GM23338 (cell line): ENCODE data around the gene PLXNB2. TPM values are rescaled to one million over a fixed set of nuclear protein-coding genes. Genes with fewer than 3 reads are reported as not detected.

Experiments
- ATAC-seq: fragments of 200-7000 bp; cut with Tn5 transposase; 3 replicates; pipeline ENCODE4 v1.9.1; 2020
- DNase-seq: peaks from one replicate; pipeline ENCODE4 v3.0.0-alpha.2; 2015; ENCODE audit warnings: low spot score
- H2AFZ ChIP-seq: fragments of 200-600 bp; sonication (generic); 2 replicates; pipeline ENCODE4 v1.8.0; 2016; ENCODE audit warnings: antibody characterized with exemption, mild to moderate bottlenecking, moderate library complexity
- H3F3A ChIP-seq: fragments of 200-600 bp; sonication (generic); replicated peaks from 2 replicates; pipeline ENCODE4 v1.8.0; 2017; ENCODE audit warnings: antibody characterized with exemption, mixed run types, low read depth
- H3K27ac ChIP-seq: fragments of 200-600 bp; sonication (generic); 2 replicates; pipeline ENCODE4 v1.6.1; 2016; ENCODE audit warnings: low read depth
- H3K27me3 ChIP-seq: fragments of 200-600 bp; sonication (generic); 2 replicates; pipeline ENCODE4 v1.8.0; 2016; ENCODE audit warnings: mild to moderate bottlenecking, mixed run types, moderate library complexity; ENCODE audit not compliant: insufficient read depth
- H3K36me3 ChIP-seq: fragments of 200-600 bp; sonication (generic); 2 replicates; pipeline ENCODE4 v1.8.0; 2016; ENCODE audit warnings: mild to moderate bottlenecking; ENCODE audit not compliant: insufficient read depth
- H3K4me1 ChIP-seq: fragments of 200-600 bp; sonication (generic); 2 replicates; pipeline ENCODE4 v1.8.0; 2016; ENCODE audit warnings: mild to moderate bottlenecking, moderate library complexity; ENCODE audit not compliant: insufficient read depth
- H3K4me2 ChIP-seq: fragments of 200-600 bp; sonication (generic); 2 replicates; pipeline ENCODE4 v1.7.1; 2017; ENCODE audit warnings: mixed run types
- H3K4me3 ChIP-seq: fragments of 200-600 bp; sonication (generic); 2 replicates; pipeline ENCODE4 v1.6.1; 2016; ENCODE audit warnings: mixed run types
- H3K79me2 ChIP-seq: fragments of 200-600 bp; sonication (generic); replicated peaks from 2 replicates; pipeline ENCODE4 v1.8.0; 2017; ENCODE audit warnings: mild to moderate bottlenecking; ENCODE audit not compliant: insufficient read depth
- H3K9me2 ChIP-seq: fragments of 200-600 bp; sonication (generic); 2 replicates; pipeline ENCODE4 v1.8.0; 2017; ENCODE audit not compliant: insufficient read depth
- H4K20me1 ChIP-seq: fragments of 200-600 bp; sonication (generic); replicated peaks from 2 replicates; pipeline ENCODE4 v1.8.0; 2017; ENCODE audit warnings: mild to moderate bottlenecking; ENCODE audit not compliant: insufficient read depth
- H3K27ac Mint-ChIP-seq: 2 replicates; pipeline ENCODE4 v1.8.0; 2020; ENCODE audit warnings: inconsistent platforms, mild to moderate bottlenecking, moderate library complexity, mixed read lengths
- H3K27me3 Mint-ChIP-seq: 3 replicates; pipeline ENCODE4 v1.8.0; 2022; ENCODE audit warnings: low read depth, mild to moderate bottlenecking, moderate library complexity, mixed read lengths, inconsistent platforms; ENCODE audit not compliant: insufficient read depth, poor library complexity
- H3K36me3 Mint-ChIP-seq: 3 replicates; pipeline ENCODE4 v1.8.0; 2021; ENCODE audit warnings: low read depth, mild to moderate bottlenecking, inconsistent platforms, moderate library complexity, mixed read lengths
- H3K4me1 Mint-ChIP-seq: 3 replicates; pipeline ENCODE4 v1.8.0; 2020; ENCODE audit warnings: mild to moderate bottlenecking, inconsistent platforms, mixed read lengths
- H3K4me3 Mint-ChIP-seq: 3 replicates; pipeline ENCODE4 v1.8.0; 2021; ENCODE audit warnings: moderate library complexity, mild to moderate bottlenecking, inconsistent platforms, mixed read lengths
- H3K9me3 Mint-ChIP-seq: 3 replicates; pipeline ENCODE4 v1.8.0; 2020; ENCODE audit warnings: moderate library complexity, mild to moderate bottlenecking, inconsistent platforms, mixed read lengths
- EZH2 ChIP-seq: fragments of 200-600 bp; sonication (generic); IDR thresholded peaks from one replicate; pipeline ENCODE4 v1.8.0; 2017; ENCODE audit warnings: antibody characterized with exemption, mild to moderate bottlenecking, low read depth; ENCODE audit not compliant: unreplicated experiment
- EZH2phosphoT487 ChIP-seq: fragments of 200-600 bp; sonication (generic); IDR thresholded peaks from one replicate; pipeline ENCODE4 v1.8.1; 2018; ENCODE audit warnings: antibody characterized with exemption; ENCODE audit not compliant: unreplicated experiment
- NANOG ChIP-seq: IDR thresholded peaks from 2 replicates; pipeline ENCODE4 v1.6.1; 2016; ENCODE audit warnings: antibody characterized with exemption, borderline replicate concordance
- ZNF331 ChIP-seq: fragments of 250-450 bp; sonication (Bioruptor Pico); IDR thresholded peaks from 2 replicates; pipeline ENCODE4 v1.5.0; 2020; ENCODE audit warnings: low read depth, mild to moderate bottlenecking, moderate library complexity
- polyA plus RNA-seq: library from polyadenylated mRNA; unstranded; fragments of >200 nt; fragmentation: Nextera tagmentation; extraction: Ambion mirVana; gene quantifications from 2 replicates; pipeline ENCODE4 v1.2.1, GENCODE V29; 2016
- total RNA-seq: library from RNA; depleted of rRNA; stranded (reverse); fragments of >200 nt; shearing (Covaris generic); gene quantifications from 2 replicates; pipeline ENCODE4 v1.2.3, GENCODE V29; 2014
- TF ChIP-seq, protein P1 (sequence below): IDR thresholded peaks from one replicate; pipeline ENCODE4 v1.6.1; 2018; ENCODE audit warnings: antibody characterized with exemption; ENCODE audit not compliant: unreplicated experiment

PLXNB2 gene
- total and polyA plus RNA-seq, 2 experiments from 2014 or later: 29.1 to 66.3 TPM

DNA sequence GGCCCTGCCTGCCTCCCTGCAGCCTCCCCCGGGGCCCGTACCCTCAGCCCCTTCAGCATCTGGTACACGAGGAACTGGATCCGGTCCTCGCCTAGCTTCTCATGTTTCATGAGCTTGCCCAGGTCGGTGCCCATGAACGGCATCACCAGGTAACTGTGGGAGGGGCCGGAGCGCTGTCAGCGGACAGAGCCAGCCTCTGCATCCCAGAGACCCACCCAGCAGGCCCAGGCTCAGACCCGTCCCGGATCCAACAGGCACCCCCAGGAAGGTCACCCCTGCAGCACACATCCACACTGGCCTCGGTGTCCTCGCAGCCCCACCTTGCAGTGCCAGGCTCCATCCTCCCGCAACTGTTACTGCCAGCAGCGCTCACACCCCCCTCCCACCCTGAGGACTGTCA is 50.4 kb downstream of the PLXNB2 start (continued):
- no peak for TF ChIP-seq EZH2

DNA sequence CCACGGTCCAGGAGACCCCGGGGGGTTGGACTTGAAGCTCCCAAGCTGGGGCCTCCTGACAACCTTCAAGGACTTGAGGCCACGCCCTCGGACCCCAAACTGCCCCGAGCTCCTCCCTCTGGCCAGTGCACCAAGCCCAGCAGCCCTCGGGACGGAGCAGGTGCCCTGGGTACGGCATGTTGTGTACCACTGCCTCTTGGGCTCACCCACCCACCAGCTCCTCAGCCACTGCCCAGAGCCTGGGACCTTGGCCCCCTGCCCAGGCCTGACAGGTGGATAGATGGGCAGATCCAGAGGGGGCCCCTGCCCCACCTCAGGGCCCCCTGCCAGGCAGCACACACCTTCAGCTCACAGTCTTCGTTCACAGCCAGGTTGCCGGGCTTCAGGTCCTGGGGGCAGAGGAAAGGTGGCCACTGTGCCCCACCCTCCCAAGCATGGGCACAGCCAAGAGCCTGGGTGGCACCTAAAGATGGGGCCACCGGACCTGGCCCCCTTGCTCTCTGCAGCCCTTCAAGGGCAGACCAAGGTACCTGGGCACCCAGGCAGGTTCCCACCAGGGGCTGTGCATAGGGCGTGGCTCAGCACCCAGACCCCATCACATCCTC is 51.1 kb downstream of the PLXNB2 start:
- Histone ChIP-seq H3K79me2 (no peaks in the 10 kb centered on the region), H4K20me1 (no peaks in the 10 kb centered on the region), H3K27me3 (peaks cover 12% of the 10 kb centered on the region), H3K27ac (no peak overlapping the region), H3K4me1 (no peaks in the 10 kb centered on the region; the same call in 1 of the 2 replicates), H3K4me2 (no peak overlapping the region), H3K4me3 (no peak overlapping the region), H3K36me3 (no peaks in the 10 kb centered on the region), H2AFZ (no peak overlapping the region), H3F3A (peaks cover 4% of the 10 kb centered on the region; the same call in 1 of the 2 replicates), H3K9me2 (no peaks in the 10 kb centered on the region)
- H3K27ac Mint-ChIP-seq: no peak overlapping the region
- H3K27me3 Mint-ChIP-seq: peaks cover 13% of the 10 kb centered on the region
- H3K4me1 Mint-ChIP-seq: no peaks in the 10 kb centered on the region; the same call in 2 of the 3 replicates
- TF ChIP-seq ZNF331 (CRISPR knock-in tag): no peak
- TF ChIP-seq, protein P1, sequence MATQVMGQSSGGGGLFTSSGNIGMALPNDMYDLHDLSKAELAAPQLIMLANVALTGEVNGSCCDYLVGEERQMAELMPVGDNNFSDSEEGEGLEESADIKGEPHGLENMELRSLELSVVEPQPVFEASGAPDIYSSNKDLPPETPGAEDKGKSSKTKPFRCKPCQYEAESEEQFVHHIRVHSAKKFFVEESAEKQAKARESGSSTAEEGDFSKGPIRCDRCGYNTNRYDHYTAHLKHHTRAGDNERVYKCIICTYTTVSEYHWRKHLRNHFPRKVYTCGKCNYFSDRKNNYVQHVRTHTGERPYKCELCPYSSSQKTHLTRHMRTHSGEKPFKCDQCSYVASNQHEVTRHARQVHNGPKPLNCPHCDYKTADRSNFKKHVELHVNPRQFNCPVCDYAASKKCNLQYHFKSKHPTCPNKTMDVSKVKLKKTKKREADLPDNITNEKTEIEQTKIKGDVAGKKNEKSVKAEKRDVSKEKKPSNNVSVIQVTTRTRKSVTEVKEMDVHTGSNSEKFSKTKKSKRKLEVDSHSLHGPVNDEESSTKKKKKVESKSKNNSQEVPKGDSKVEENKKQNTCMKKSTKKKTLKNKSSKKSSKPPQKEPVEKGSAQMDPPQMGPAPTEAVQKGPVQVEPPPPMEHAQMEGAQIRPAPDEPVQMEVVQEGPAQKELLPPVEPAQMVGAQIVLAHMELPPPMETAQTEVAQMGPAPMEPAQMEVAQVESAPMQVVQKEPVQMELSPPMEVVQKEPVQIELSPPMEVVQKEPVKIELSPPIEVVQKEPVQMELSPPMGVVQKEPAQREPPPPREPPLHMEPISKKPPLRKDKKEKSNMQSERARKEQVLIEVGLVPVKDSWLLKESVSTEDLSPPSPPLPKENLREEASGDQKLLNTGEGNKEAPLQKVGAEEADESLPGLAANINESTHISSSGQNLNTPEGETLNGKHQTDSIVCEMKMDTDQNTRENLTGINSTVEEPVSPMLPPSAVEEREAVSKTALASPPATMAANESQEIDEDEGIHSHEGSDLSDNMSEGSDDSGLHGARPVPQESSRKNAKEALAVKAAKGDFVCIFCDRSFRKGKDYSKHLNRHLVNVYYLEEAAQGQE: no peak
- no peak for TF ChIP-seq EZH2phosphoT487
- TF ChIP-seq NANOG: no peak
- H3K9me3 Mint-ChIP-seq: no peaks in the 10 kb centered on the region
- no peak for DNase-seq
- H3K36me3 Mint-ChIP-seq: no peaks in the 10 kb centered on the region
- no peak for ATAC-seq
- no peak overlapping the region for H3K4me3 Mint-ChIP-seq

DNA sequence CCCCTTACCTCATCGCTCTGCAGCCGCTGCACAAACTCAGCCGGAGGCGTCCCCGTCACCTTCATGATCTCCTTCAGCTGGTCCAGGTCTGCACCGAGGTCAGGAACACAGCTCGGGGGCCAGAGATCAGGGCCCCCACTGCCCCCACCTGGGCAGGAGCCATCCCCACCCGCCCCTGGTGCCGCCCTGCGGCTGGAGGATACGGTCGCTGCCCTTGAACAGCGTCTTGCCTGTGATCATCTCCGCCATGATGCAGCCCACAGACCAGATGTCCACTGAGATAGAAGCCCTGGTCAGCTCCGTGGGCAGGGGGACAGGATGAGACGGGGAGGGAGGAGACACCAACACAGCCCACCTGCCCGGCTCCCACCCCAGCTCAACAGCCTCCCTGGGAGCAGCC is 51.8 kb downstream of the PLXNB2 start:
- Histone ChIP-seq H3F3A (peaks cover 4% of the 10 kb centered on the region; the same call in 1 of the 2 replicates), H3K27ac (no peak overlapping the region), H3K79me2 (no peaks in the 10 kb centered on the region), H3K4me2 (no peak overlapping the region), H3K4me3 (no peak overlapping the region), H3K9me2 (no peaks in the 10 kb centered on the region), H3K4me1 (no peaks in the 10 kb centered on the region; the same call in 1 of the 2 replicates), H2AFZ (no peak overlapping the region), H3K27me3 (peaks cover 7% of the 10 kb centered on the region), H3K36me3 (no peaks in the 10 kb centered on the region), H4K20me1 (no peaks in the 10 kb centered on the region)
- ATAC-seq (no peak), DNase-seq (no peak)
- Mint-ChIP-seq H3K9me3 (no peaks in the 10 kb centered on the region), H3K27me3 (peaks cover 14% of the 10 kb centered on the region), H3K27ac (no peak overlapping the region), H3K4me3 (no peak overlapping the region), H3K36me3 (no peaks in the 10 kb centered on the region), H3K4me1 (no peaks in the 10 kb centered on the region; the same call in 2 of the 3 replicates)
- TF ChIP-seq, protein P1: no peak
